Left renal cortex interstitium (tissue), 4 donors: ENCODE measurements around the gene PDS5A. TPM values are rescaled to one million over a fixed set of nuclear protein-coding genes. Genes with fewer than 3 reads are reported as not detected.
"Not testable (repeated sequence)": the region's sequence is repeated elsewhere in the genome, so short reads cannot be mapped to it uniquely, and the experiment has no call there.

Experiments used
- DNase-seq, 4 donors: peaks; one replicate each; pipeline ENCODE4 v3.0.0-alpha.2; 2013; ENCODE audit warnings: low read depth in 4 of 4, low spot score in 2 of 4, missing footprints in 1 of 4
- polyA plus RNA-seq, 4 donors: library from polyadenylated mRNA; unstranded; fragments of 120-200 nt; gene quantifications; one replicate each; pipeline ENCODE4 v1.2.1, GENCODE V29; 2013; ENCODE audit not compliant: insufficient read length in 4 of 4

Gene PDS5A
- polyA plus RNA-seq, 4 donors, result 60.3 to 74.9 (median 64.3) TPM

- DNase-seq, result no peak
Observed at GRCh38 chr4:39841894-39842293, 135.8 kb downstream of the PDS5A start.

- DNase-seq, result not testable (repeated sequence)
Observed at GRCh38 chr4:39840516-39840915, 137.2 kb downstream of the PDS5A start.

DNA sequence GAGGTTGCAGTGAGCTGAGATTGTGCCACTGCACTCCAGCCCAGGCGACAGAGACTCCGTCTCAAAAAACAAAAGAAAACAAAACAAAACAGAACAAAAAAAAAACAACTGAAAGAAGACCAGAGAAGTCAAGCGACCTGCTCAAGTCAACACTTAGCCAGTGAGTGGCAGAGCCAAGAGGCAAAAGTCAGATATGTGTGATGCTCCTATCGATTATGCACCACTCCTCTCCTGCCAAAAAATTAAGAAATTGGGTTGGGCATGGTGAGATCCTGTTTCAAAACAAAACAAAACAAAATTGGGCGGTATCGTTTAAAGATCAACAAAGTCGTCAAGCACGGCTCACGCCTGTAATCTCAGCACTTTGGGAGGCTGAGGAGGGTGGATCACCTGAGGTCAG is 137.7 kb downstream of the PDS5A start:
- no peak for DNase-seq

DNA sequence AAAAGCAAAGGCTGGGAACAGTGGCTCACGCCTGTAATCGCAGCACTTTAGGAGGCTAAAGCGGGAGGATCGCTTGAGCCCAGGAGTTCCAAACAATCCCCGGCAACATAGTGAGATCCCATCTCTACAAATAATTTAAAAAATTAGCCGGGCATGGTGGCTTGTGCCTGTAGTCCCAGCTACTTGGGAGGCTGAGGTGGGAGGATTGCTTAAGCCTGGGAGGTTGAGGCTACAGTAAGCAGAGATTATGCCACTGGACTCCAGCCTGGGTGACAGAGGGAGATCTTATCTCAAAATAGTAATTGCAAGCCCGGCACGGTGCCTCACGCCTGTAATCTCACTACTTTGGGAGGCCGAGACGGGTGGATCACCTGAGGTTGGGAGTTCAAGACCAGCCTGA is 139.3 kb downstream of the PDS5A start:
- DNase-seq, result not testable (repeated sequence)

DNA sequence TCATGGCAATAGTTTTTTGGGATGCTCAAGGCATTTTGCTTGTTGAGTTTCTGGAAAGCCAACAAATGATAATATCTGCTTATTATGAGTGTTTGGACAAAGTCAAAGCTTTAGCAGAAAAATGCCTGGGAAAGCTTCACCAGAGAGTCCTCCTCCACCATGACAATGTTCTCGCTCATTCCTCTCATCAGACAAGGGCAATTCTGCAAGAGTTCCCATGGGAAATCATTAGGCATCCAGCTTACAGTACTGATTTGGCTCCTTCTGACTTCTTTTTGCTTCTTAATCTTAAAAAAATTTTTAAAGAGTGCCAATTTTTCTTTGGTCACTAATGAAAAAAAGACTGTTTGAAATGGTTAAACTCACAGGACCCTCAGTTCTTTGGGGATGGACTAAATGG is 143.4 kb downstream of the PDS5A start:
- no peak for DNase-seq

DNA sequence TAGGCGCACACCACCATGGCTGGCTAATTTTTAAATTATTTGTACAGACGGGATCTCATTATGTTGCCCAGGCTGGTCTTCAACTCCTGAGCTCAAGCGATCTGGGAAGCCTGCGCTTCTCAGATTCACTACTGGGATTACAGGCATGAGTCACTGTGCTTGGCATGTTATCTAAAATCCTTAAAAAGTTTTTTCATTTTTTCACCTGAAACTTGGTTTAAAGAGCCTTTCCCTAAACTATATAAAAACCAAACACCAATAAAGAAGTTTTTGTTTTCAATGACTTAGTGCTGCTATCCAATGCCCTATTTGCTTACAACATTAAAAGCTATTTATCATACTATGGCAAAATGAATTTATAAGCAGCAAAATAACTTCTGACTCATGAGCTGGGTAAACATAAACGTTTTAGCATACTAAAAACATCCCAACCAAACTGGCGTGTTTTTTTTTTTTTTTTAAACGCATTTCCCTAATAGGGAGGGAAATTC is 151.9 kb downstream of the PDS5A start:
- DNase-seq, result no peak

- peak in 1 of 4 donors; percentile 24 for DNase-seq
Observed at GRCh38 chr4:39825090-39825489, 152.6 kb downstream of the PDS5A start.

- DNase-seq, result no peak
Observed at GRCh38 chr4:39823191-39823590, 154.5 kb downstream of the PDS5A start.

DNA sequence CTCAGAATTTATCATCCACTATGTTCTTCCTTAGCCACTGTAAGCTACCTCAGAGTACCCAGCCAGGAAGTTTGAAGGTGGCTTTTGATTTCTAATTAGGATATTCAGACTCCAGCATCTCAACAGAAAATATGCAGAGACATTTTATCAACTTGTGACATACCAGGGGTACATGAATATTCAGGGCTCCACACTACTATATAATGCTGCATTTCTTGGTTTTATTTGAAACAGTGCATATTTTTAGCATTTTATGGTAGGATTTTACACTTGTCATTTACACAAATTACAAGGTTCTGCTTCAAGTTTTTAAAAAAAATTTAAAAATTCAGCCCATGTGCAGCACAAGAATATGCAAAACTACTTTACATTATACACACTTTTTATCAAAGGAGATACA is 155.0 kb downstream of the PDS5A start:
- no peak for DNase-seq

DNA sequence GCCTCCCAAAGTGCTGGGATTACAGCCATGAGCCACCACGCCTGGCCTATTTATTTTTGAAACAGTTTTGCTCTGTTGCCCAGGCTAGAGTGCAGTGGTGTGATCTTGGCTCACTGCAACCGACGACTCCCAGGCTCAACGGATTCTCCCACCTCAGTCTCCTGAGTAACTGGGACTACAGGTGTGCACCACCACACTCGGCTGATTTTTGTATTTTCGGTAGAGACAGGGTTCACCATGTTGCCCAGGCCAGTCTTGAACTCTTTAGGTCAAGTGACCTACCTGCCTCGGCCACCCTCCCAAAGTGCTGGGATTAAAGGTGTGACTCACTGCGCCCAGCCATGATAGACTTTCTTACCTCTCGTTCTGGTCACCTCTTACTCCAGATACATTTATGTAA is 155.8 kb downstream of the PDS5A start:
- no peak for DNase-seq

DNA sequence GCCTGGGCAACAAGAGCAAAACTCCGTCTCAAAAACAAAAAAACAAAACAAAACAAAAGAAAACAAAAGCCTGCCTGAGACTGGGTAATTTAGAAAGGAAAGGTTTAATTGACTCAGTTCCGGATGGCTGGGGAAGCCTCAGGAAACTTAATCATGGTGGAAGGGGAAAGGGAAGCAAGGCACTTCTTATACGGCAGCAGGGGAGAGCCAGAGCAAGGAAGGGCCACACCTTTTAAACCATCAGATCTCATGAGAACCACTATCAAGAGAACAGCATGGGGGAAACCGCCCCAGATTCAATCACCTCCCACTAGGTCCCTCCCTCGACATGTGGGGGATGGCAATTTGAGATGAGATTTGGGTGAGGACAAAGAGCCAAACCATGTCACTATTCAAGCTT is 157.5 kb downstream of the PDS5A start:
- DNase-seq, result peak in 1 of 4 donors; percentile 9

DNA sequence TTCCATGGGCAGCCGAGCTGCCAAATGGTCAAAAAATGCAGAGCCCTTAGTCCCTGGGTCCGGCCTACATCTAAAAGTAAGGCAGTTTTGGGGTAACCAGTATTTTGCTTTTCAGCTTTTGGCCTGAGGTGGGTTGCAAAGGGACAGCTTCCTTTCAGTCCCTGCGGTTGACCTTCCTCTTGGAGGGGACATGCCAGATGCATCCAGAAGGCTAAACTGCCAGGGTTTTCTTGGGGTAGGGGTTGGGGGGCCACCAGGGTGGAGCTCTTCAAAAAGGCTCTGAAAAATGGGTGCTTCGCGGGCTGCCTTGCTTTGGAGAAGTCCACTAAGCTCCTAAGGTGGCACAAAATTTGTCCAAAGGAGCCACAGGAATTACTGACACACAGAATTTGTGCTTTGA is 159.1 kb downstream of the PDS5A start:
- DNase-seq, result no peak

- DNase-seq, result no peak
Observed at GRCh38 chr4:39814403-39815185, 163.1 kb downstream of the PDS5A start.

GRCh38 chr4:39813761-39814160 is 163.9 kb downstream of the PDS5A start:
- DNase-seq, result not testable (repeated sequence)

- not testable (repeated sequence) for DNase-seq
Observed at GRCh38 chr4:39813033-39813432, 164.7 kb downstream of the PDS5A start.

- DNase-seq, result no peak
Observed at GRCh38 chr4:39812500-39812899, 165.2 kb downstream of the PDS5A start.

GRCh38 chr4:39808231-39808749 is 169.4 kb downstream of the PDS5A start:
- DNase-seq, result no peak

GRCh38 chr4:39802005-39802404 is 175.7 kb downstream of the PDS5A start:
- DNase-seq, result no peak

- DNase-seq, result not testable (repeated sequence)
Observed at GRCh38 chr4:39792976-39793375, 184.7 kb downstream of the PDS5A start.

GRCh38 chr4:39792529-39792928 is 185.2 kb downstream of the PDS5A start:
- DNase-seq, result no peak

DNA sequence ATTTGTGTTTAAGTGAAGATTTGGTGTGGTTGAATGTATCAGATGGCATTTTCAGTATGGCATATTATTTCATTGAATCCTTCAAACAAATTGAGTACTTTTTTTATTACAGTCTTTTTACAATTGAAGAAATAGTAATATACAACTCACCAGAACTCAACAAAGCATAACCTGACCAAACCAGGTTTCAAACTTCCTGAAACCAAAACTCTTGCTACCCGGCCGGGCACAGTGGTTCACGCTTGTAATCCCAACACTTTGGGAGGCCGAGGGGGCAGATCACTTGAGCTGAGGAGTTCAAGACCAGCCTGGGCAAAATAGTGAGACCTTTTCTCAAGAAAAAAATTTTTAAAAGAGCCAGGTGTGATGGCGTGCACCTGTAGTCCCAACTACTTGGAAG is 185.6 kb downstream of the PDS5A start:
- no peak for DNase-seq

- no peak for DNase-seq
Observed at GRCh38 chr4:39786838-39787237, 190.9 kb downstream of the PDS5A start.
